Measurements from ENCODE around the gene NR6A1. TPM values are rescaled to one million over a fixed set of nuclear protein-coding genes. Genes with fewer than 3 reads are reported as not detected.

The NR6A1 gene
- total RNA-seq, 5 donors from 2014 or later (not counting 1 experiment from before 2014, with no cell fraction given): 0.19 to 0.50 (median 0.40) TPM; not detected in 1

DNA sequence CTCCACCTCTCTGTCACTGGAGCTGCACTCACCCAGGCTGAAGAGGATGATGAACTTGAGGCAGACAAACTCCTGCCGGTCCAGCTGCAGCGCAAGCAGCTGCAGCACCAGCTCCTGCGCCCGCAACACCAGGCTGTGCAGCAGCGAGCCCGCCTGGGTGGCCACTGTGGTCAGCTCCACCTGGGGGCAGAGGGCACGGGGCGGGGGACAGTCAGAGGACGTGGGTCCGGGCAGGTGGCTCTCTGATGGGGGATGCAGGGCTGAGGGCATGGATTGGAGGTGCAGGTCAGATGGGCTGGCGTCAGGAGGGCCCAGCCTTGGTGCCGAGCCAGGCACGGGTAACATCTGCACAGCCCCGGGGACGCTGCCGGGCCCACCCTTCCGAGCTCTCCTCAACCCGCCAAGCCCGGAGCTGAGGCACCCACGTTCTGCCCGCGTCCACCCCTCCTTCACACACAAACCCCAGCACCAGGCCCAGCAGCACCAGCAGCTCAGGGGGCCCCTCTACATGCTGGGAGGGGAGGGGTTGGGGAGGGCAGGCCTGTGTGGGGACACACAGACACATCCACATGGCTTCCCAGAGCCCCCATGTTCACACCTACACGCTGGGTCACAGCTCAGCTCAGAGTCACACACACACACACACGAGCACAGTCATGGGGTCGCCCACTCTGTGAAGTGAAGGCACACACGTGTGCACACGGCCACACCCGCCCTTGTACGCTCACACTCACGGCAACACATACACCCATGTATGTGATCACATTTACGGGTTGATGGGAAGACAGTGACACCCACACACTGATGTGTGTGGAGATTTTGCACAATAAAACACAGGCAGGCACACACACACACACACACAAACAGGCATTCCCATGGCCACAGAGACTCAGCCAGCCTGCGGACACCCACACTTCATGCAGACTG, 279.8 kb downstream of the NR6A1 start:
- ATAC-seq (replicated peaks in 1 of 4): no peak
- Histone ChIP-seq H3K27ac (ENCODE audit: low read length) (no peak overlapping the region), H3K36me3 (ENCODE audit: control insufficient read depth in 2 of 2, extremely low read depth in 1 of 2, insufficient read depth in 1 of 2, low read length in 1 of 2) (no peaks in the 10 kb centered on the region), H3K4me3 (ENCODE audit: control insufficient read depth in 1 of 2, extremely low read depth in 1 of 2, low read length in 1 of 2) (no peak overlapping the region), H3K27me3 (replicated peaks in 1 of 2; ENCODE audit: control insufficient read depth in 2 of 2, extremely low read depth in 1 of 2, insufficient read depth in 2 of 2, low read length in 1 of 2) (peaks cover 0 to 20% of the 10 kb centered on the region in 2 experiments), H3K9me3 (no peaks in the 10 kb centered on the region), H3K4me1 (ENCODE audit: control insufficient read depth in 1 of 2, extremely low read depth in 1 of 2, insufficient read depth in 2 of 2, low read length in 2 of 2) (peaks cover 5 to 13% of the 10 kb centered on the region in 2 experiments)
- peaks cover 5 to 9% of the 10 kb centered on the region in 2 donors for H3K27me3 Mint-ChIP-seq
- ChIA-PET POLR2A (interaction anchor here in 1 of 2 donors (0.7 kb wide), 1 partner anchor 94 kb away, joined by 4 read pairs; no protein-coding TSS in a partner anchor), CTCF (no interaction called here)
- WGBS (ENCODE audit: insufficient coverage): 75% methylated on average over 17 of the region's 32 CpGs
- H3K36me3 Mint-ChIP-seq: no peaks in the 10 kb centered on the region
- no peak overlapping the region for H3K27ac Mint-ChIP-seq
- no peak for DNase-seq
- no peaks in the 10 kb centered on the region for H3K9me3 Mint-ChIP-seq
- H3K4me1 Mint-ChIP-seq: peaks cover 10 to 17% (median 11%) of the 10 kb centered on the region in 3 donors
- H3K4me3 Mint-ChIP-seq: no peak overlapping the region

DNA sequence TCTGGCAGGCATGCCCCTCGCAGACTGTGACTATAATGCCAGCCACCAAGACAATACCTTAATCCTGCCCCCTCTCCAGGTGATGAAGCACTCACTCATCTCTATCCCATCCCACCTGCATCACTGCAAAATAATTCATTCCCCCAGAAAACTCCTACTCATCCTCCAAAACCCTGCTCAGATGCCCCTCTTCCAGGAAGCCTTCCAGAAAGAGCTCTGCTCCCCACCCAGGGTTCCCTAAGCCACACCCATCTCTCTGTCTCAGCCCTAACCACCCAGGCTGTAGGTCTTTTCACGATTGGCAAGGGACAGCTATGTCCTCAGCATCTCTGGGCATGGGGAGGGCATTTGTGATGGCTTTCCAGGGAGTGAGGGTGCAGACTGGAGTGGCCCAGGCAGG, 281.1 kb downstream of the NR6A1 start:
- no peak overlapping the region for H3K27ac Mint-ChIP-seq
- H3K36me3 ChIP-seq (ENCODE audit: control insufficient read depth in 2 of 2, extremely low read depth in 1 of 2, insufficient read depth in 1 of 2, low read length in 1 of 2): no peaks in the 10 kb centered on the region
- H3K27ac ChIP-seq (ENCODE audit: low read length): no peak overlapping the region
- H3K36me3 Mint-ChIP-seq: no peaks in the 10 kb centered on the region
- H3K4me3 ChIP-seq (ENCODE audit: control insufficient read depth in 1 of 2, extremely low read depth in 1 of 2, low read length in 1 of 2): no peak overlapping the region
- ATAC-seq (replicated peaks in 1 of 4): no peak
- 76% methylated on average over 1 of the region's 2 CpGs for WGBS (ENCODE audit: insufficient coverage)
- peaks cover 0 to 5% (median 0%) of the 10 kb centered on the region in 3 donors for H3K4me1 Mint-ChIP-seq
- H3K4me1 ChIP-seq (ENCODE audit: control insufficient read depth in 1 of 2, extremely low read depth in 1 of 2, insufficient read depth in 2 of 2, low read length in 2 of 2): no peaks in the 10 kb centered on the region
- H3K9me3 Mint-ChIP-seq: no peaks in the 10 kb centered on the region
- H3K4me3 Mint-ChIP-seq: no peak overlapping the region
- POLR2A ChIA-PET: no interaction called here
- H3K27me3 Mint-ChIP-seq: peaks cover 5 to 6% of the 10 kb centered on the region in 2 donors
- DNase-seq: no peak
- peaks cover 0 to 27% of the 10 kb centered on the region in 2 experiments for H3K27me3 ChIP-seq (replicated peaks in 1 of 2; ENCODE audit: control insufficient read depth in 2 of 2, extremely low read depth in 1 of 2, insufficient read depth in 2 of 2, low read length in 1 of 2)
- CTCF ChIA-PET: no interaction called here
- H3K9me3 ChIP-seq: no peaks in the 10 kb centered on the region

DNA sequence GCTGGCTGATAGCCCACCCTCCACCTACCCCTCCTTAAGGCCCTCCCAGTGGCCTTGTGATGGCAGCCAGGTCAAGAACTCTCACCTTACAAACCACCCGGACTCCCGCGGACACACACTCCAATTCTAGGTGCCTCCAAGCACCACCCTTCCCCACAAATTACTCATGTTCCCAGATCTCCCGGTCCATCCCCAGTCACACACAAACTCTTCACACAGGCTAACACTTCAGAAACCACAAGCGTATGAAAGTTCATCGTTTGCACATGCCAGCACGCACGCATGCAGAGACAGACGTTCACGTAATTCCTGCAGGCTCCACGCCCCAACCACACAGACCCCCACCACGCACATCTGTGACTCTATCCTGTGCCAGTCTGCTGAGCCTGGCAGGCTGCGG, 281.9 kb downstream of the NR6A1 start:
- peaks cover 5 to 6% of the 10 kb centered on the region in 2 donors for H3K27me3 Mint-ChIP-seq

DNA sequence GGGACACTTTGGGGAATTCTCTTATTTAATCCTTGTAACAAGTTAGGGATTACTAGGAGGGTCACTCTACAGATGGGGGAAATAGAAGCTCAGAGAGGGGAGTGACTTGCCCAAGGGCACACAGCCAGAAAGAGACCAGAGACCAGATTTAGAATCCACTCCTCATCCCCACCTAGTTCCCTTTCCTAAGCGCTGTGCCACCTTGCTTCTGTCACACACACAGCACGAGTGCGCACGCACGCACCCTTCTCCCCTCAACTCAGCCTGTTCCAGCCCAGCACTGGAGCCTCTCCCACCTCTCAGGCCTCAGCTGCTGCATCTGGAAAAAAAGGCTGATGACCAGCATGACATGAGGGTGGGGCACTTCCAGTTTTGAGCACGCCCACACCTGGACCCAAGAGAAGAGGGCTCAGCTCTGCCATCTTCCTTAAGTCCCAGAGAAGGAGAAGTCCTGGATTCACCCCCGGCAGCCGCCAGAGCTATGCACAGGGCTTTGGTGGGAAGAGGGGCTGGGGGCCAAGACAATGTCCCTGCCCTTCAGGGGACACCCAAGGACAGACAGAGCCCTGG, 282.4 kb downstream of the NR6A1 start:
- no peak overlapping the region for H3K4me3 ChIP-seq (ENCODE audit: control insufficient read depth in 1 of 2, extremely low read depth in 1 of 2, low read length in 1 of 2)
- Mint-ChIP-seq H3K27me3 (peaks cover 5 to 6% of the 10 kb centered on the region in 2 donors), H3K27ac (no peak overlapping the region), H3K9me3 (no peaks in the 10 kb centered on the region), H3K36me3 (no peaks in the 10 kb centered on the region), H3K4me1 (no peaks in the 10 kb centered on the region), H3K4me3 (no peak overlapping the region)
- 86% methylated on average over 8 of the region's 8 CpGs for WGBS (ENCODE audit: insufficient coverage)
- ATAC-seq (replicated peaks in 1 of 4): no peak
- DNase-seq: no peak
- H3K36me3 ChIP-seq (ENCODE audit: control insufficient read depth in 2 of 2, extremely low read depth in 1 of 2, insufficient read depth in 1 of 2, low read length in 1 of 2): no peaks in the 10 kb centered on the region
- H3K27ac ChIP-seq (ENCODE audit: low read length): no peak overlapping the region
- no peaks in the 10 kb centered on the region for H3K9me3 ChIP-seq
- peaks cover 0 to 27% of the 10 kb centered on the region in 2 experiments for H3K27me3 ChIP-seq (replicated peaks in 1 of 2; ENCODE audit: control insufficient read depth in 2 of 2, extremely low read depth in 1 of 2, insufficient read depth in 2 of 2, low read length in 1 of 2)
- H3K4me1 ChIP-seq (ENCODE audit: control insufficient read depth in 1 of 2, extremely low read depth in 1 of 2, insufficient read depth in 2 of 2, low read length in 2 of 2): no peaks in the 10 kb centered on the region
- ChIA-PET POLR2A (no interaction called here), CTCF (no interaction called here)

More for the DNA sequence above, 281.9 kb downstream of the NR6A1 start:
- H3K4me3 Mint-ChIP-seq: no peak overlapping the region
- H3K27ac ChIP-seq (ENCODE audit: low read length): no peak overlapping the region
- H3K27me3 ChIP-seq (replicated peaks in 1 of 2; ENCODE audit: control insufficient read depth in 2 of 2, extremely low read depth in 1 of 2, insufficient read depth in 2 of 2, low read length in 1 of 2): peaks cover 0 to 27% of the 10 kb centered on the region in 2 experiments
- ChIA-PET POLR2A (no interaction called here), CTCF (no interaction called here)
- H3K27ac Mint-ChIP-seq: no peak overlapping the region
- no peaks in the 10 kb centered on the region for H3K36me3 Mint-ChIP-seq
- no peaks in the 10 kb centered on the region for H3K4me1 ChIP-seq (ENCODE audit: control insufficient read depth in 1 of 2, extremely low read depth in 1 of 2, insufficient read depth in 2 of 2, low read length in 2 of 2)
- WGBS (ENCODE audit: insufficient coverage): 77% methylated on average over 10 of the region's 13 CpGs
- H3K4me3 ChIP-seq (ENCODE audit: control insufficient read depth in 1 of 2, extremely low read depth in 1 of 2, low read length in 1 of 2): no peak overlapping the region
- H3K36me3 ChIP-seq (ENCODE audit: control insufficient read depth in 2 of 2, extremely low read depth in 1 of 2, insufficient read depth in 1 of 2, low read length in 1 of 2): no peaks in the 10 kb centered on the region
- no peak for DNase-seq
- no peaks in the 10 kb centered on the region for H3K9me3 ChIP-seq
- H3K9me3 Mint-ChIP-seq: no peaks in the 10 kb centered on the region
- no peak for ATAC-seq (replicated peaks in 1 of 4)
- H3K4me1 Mint-ChIP-seq: peaks cover 0 to under 1% (median 0%) of the 10 kb centered on the region in 3 donors

DNA sequence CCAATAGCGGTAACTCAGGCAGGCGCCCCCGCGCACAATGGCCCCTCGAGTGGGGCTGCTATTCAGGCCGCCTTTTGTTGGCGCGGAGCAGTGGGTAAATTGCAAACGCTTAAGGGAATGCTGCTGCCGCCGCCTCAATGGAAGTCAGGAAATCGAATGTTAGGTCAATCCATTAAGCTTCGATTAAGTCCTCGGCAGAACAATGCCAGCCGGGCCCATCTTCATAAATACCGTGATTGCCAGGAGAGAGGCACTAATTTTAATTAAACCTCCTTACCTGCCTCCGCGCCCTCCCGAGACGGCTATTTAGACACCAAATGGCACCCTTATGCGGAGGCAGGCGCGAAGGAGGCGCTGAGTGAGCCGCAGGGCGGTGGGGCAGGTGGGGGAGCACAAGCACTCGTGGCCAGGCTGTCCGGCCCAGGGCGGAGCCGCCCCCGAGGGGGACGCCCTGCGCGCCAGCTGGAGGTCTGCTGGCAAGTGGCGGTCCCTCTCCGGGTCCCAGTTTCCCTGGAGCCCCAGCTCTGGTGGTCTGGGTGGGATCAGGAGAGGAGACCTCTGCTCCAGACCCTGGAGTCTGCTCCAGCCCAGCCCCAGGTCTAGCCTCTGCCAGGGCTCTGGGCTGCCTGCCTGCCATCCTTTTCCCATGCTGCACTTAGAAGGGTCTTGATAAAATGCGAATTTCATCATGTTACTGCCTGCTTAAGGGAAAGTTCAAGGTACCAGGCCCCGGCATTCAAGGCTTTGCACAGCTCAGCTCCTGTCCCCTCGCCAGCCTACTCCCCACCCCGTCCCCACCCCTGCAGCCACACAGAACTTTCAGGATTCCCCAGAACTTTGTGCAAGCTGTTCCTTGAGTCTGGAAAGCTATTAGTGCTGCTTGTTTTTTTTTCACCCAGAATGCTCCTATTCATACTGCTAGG, 283.6 kb downstream of the NR6A1 start:
- no peak overlapping the region for H3K4me3 ChIP-seq (ENCODE audit: control insufficient read depth in 1 of 2, extremely low read depth in 1 of 2, low read length in 1 of 2)
- Mint-ChIP-seq H3K4me1 (no peaks in the 10 kb centered on the region), H3K36me3 (no peaks in the 10 kb centered on the region), H3K9me3 (no peaks in the 10 kb centered on the region), H3K27me3 (peaks cover 5 to 6% of the 10 kb centered on the region in 2 donors), H3K27ac (no peak overlapping the region), H3K4me3 (no peak overlapping the region)
- 82% methylated on average over 25 of the region's 40 CpGs for WGBS (ENCODE audit: insufficient coverage)
- DNase-seq: no peak
- H3K9me3 ChIP-seq: no peaks in the 10 kb centered on the region
- ATAC-seq (replicated peaks in 1 of 4): no peak
- H3K36me3 ChIP-seq (ENCODE audit: control insufficient read depth in 2 of 2, extremely low read depth in 1 of 2, insufficient read depth in 1 of 2, low read length in 1 of 2): no peaks in the 10 kb centered on the region
- no peaks in the 10 kb centered on the region for H3K4me1 ChIP-seq (ENCODE audit: control insufficient read depth in 1 of 2, extremely low read depth in 1 of 2, insufficient read depth in 2 of 2, low read length in 2 of 2)
- POLR2A ChIA-PET: no interaction called here
- CTCF ChIA-PET: no interaction called here
- H3K27ac ChIP-seq (ENCODE audit: low read length): no peak overlapping the region
- H3K27me3 ChIP-seq (replicated peaks in 1 of 2; ENCODE audit: control insufficient read depth in 2 of 2, extremely low read depth in 1 of 2, insufficient read depth in 2 of 2, low read length in 1 of 2): peaks cover 0 to 24% of the 10 kb centered on the region in 2 experiments

DNA sequence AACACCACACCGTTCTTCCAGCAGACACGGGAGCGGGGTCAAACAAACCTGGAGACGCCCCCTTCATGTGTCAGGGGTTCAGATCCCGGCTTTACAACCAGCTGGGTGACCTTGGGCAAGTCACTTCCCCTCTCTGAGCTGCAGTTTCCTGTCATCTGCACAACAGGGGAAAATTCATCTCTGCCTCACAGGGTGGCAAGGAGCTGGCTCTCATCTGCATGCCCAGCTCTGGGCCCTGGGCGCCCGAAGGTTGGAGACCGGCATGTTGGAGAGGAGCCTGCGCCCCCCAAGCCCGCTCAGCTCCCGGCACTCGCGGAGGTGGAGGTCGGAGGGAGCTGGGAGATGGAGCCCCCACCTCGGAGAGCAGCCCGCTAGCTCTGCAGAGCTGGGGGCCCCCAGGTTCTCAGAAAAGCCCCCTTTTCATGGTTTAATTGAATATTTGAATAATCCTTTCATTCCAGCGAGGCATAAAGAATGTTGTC, 284.3 kb downstream of the NR6A1 start:
- H3K27me3 Mint-ChIP-seq: peaks cover 5 to 6% of the 10 kb centered on the region in 2 donors
- 71% methylated on average over 10 of the region's 17 CpGs for WGBS (ENCODE audit: insufficient coverage)
- H3K9me3 Mint-ChIP-seq: no peaks in the 10 kb centered on the region
- no peaks in the 10 kb centered on the region for H3K36me3 Mint-ChIP-seq
- POLR2A ChIA-PET: no interaction called here
- Histone ChIP-seq H3K4me3 (ENCODE audit: control insufficient read depth in 1 of 2, extremely low read depth in 1 of 2, low read length in 1 of 2) (no peak overlapping the region), H3K27me3 (replicated peaks in 1 of 2; ENCODE audit: control insufficient read depth in 2 of 2, extremely low read depth in 1 of 2, insufficient read depth in 2 of 2, low read length in 1 of 2) (peaks cover 0 to 23% of the 10 kb centered on the region in 2 experiments), H3K36me3 (ENCODE audit: control insufficient read depth in 2 of 2, extremely low read depth in 1 of 2, insufficient read depth in 1 of 2, low read length in 1 of 2) (no peaks in the 10 kb centered on the region), H3K4me1 (ENCODE audit: control insufficient read depth in 1 of 2, extremely low read depth in 1 of 2, insufficient read depth in 2 of 2, low read length in 2 of 2) (no peaks in the 10 kb centered on the region), H3K27ac (ENCODE audit: low read length) (no peak overlapping the region), H3K9me3 (no peaks in the 10 kb centered on the region)
- ATAC-seq (replicated peaks in 1 of 4) (no peak), DNase-seq (no peak)
- no peak overlapping the region for H3K27ac Mint-ChIP-seq
- no peak overlapping the region for H3K4me3 Mint-ChIP-seq
- H3K4me1 Mint-ChIP-seq: no peaks in the 10 kb centered on the region
- CTCF ChIA-PET: no interaction called here
